Measurements from ENCODE around the gene SLC7A6OS.

SLC7A6OS gene

GRCh38 chr16:68257906-68258800, 52.6 kb downstream of the SLC7A6OS start:
- in situ Hi-C loops (cut with MboI; ENCODE audit: low sequenced_read_pairs), result no loop called here

- in situ Hi-C loops (cut with MboI; ENCODE audit: low sequenced_read_pairs), result no loop called here
These were observed 53.4 kb downstream of the SLC7A6OS start for GRCh38 chr16:68257251-68257905.

- in situ Hi-C loops (cut with MboI; ENCODE audit: low sequenced_read_pairs), result no loop called here
These were observed 55.0 kb downstream of the SLC7A6OS start for GRCh38 chr16:68255712-68256111.

GRCh38 chr16:68253721-68254120, 57.0 kb downstream of the SLC7A6OS start:
- in situ Hi-C loops (cut with MboI; ENCODE audit: low sequenced_read_pairs), result no loop called here

GRCh38 chr16:68252383-68252782, 58.4 kb downstream of the SLC7A6OS start:
- in situ Hi-C loops (cut with MboI; ENCODE audit: low sequenced_read_pairs), result no loop called here

GRCh38 chr16:68251832-68252231, 58.9 kb downstream of the SLC7A6OS start:
- in situ Hi-C loops (cut with MboI; ENCODE audit: low sequenced_read_pairs), result no loop called here

GRCh38 chr16:68250951-68251350, 59.8 kb downstream of the SLC7A6OS start:
- in situ Hi-C loops (cut with MboI; ENCODE audit: low sequenced_read_pairs), result no loop called here

GRCh38 chr16:68249371-68249770, 61.4 kb downstream of the SLC7A6OS start:
- in situ Hi-C loops (cut with MboI; ENCODE audit: low sequenced_read_pairs), result no loop called here
